Measurements from ENCODE around the gene LINC00237.

LINC00237 gene

GRCh38 chr20:21125072-21125848 lies 19.1 kb upstream of the LINC00237 start:
- no peak overlapping the region for H3K27ac ChIP-seq (ENCODE audit: low read depth, low read length)
- WGBS: 9% methylated on average over 25 of the region's 25 CpGs

DNA sequence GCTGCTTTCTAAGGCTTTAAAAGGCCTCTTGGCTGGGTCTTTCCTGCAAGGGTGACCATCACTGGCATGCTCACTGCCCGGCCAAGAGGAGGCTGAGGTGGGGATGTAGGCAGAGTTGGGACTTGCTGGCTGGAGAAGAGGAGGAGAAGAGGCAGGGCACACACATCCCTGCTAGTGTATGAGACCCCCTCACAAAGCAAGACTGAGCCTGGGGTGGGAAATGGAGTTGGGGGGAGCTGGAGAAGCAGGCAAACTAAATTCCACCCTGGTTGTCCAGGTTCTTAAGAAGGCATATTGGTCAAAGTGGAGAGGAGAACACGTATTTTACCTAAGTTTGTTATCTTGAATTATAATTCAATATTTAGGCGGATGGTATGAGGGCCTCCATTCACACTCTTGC lies 18.0 kb upstream of the LINC00237 start:
- no peak overlapping the region for H3K9ac ChIP-seq (ENCODE audit: low read depth, low read length)
- H3K36me3 ChIP-seq (ENCODE audit: insufficient read depth, low read length): no peaks in the 10 kb centered on the region
- no peak overlapping the region for H3K4me3 ChIP-seq (ENCODE audit: low read length)
- no peak overlapping the region for H3K27ac ChIP-seq (ENCODE audit: low read depth, low read length)
- peaks cover 10% of the 10 kb centered on the region; the same call in 1 of the 2 replicates for H3K4me1 ChIP-seq (ENCODE audit: insufficient read depth, low read length)
- no peaks in the 10 kb centered on the region for H3K9me3 ChIP-seq (ENCODE audit: insufficient read depth, low read depth, low read length)
- WGBS: 96% methylated on average over 3 of the region's 3 CpGs
- H3K27me3 ChIP-seq (ENCODE audit: insufficient read depth, low read length): peaks cover 9% of the 10 kb centered on the region; the same call in 1 of the 2 replicates

More at GRCh38 chr20:21125072-21125848, 19.1 kb upstream of the LINC00237 start:
- H3K36me3 ChIP-seq (ENCODE audit: insufficient read depth, low read length): no peaks in the 10 kb centered on the region
- H3K4me1 ChIP-seq (ENCODE audit: insufficient read depth, low read length): peaks cover 12% of the 10 kb centered on the region; the same call in 1 of the 2 replicates
- H3K4me3 ChIP-seq (ENCODE audit: low read length): peak overlapping the region; percentile 60
- peaks cover 9% of the 10 kb centered on the region; the same call in 1 of the 2 replicates for H3K27me3 ChIP-seq (ENCODE audit: insufficient read depth, low read length)
- H3K9me3 ChIP-seq (ENCODE audit: insufficient read depth, low read depth, low read length): no peaks in the 10 kb centered on the region
- peak overlapping the region; percentile 28; the same call in 1 of the 2 replicates for H3K9ac ChIP-seq (ENCODE audit: low read depth, low read length)

DNA sequence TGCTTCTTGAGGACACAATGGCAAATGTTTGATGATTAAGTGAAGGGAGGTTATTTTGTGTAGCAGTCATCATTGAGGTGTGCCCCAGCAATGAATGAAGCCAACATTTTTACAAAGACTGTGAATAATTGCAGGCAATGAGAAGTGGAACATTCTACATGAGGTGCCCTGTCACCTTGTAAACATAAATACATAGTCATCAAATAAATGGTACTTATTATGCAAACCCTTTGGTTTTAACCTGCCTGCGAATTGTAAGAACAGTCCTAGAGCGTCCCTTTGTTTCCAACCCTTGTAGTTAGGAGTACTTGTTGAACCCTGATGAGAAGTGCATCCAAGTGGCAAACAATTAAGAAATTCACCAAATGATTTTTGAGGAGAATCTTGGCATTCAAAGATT lies 12.6 kb upstream of the LINC00237 start:
- Histone ChIP-seq H3K4me3 (ENCODE audit: low read length) (no peak overlapping the region), H3K36me3 (ENCODE audit: insufficient read depth, low read length) (no peaks in the 10 kb centered on the region), H3K27me3 (ENCODE audit: insufficient read depth, low read length) (0 out of 2 replicates have a peak, but pooled peaks cover under 1% of the 10 kb centered on the region), H3K4me1 (ENCODE audit: insufficient read depth, low read length) (no peaks in the 10 kb centered on the region), H3K9ac (ENCODE audit: low read depth, low read length) (no peak overlapping the region), H3K27ac (ENCODE audit: low read depth, low read length) (no peak overlapping the region), H3K9me3 (ENCODE audit: insufficient read depth, low read depth, low read length) (no peaks in the 10 kb centered on the region)
- 96% methylated on average over 2 of the region's 2 CpGs for WGBS

DNA sequence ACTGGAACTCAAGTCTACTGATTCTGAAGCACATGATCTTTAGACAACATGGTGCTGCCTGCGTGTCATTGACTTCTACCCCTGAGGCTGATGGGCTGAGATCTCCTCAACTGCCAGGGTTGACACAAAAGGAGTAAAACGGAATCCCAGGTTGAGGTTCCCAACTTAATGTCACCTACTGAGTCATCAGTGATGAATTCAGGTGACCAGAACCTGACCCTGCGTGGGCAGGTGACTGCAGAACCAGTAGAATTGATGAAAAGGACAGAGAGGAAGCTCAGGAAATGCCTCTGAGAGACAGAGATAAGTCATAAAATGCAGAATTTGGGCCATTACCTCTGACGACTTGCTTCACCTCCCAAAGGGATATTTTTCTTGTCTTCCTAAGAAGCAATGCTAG lies 12.0 kb upstream of the LINC00237 start:
- H3K36me3 ChIP-seq (ENCODE audit: insufficient read depth, low read length): no peaks in the 10 kb centered on the region
- WGBS: 83% methylated on average over 4 of the region's 4 CpGs
- H3K9ac ChIP-seq (ENCODE audit: low read depth, low read length): no peak overlapping the region
- no peaks in the 10 kb centered on the region for H3K4me1 ChIP-seq (ENCODE audit: insufficient read depth, low read length)
- H3K27me3 ChIP-seq (ENCODE audit: insufficient read depth, low read length): no peaks in the 10 kb centered on the region
- H3K9me3 ChIP-seq (ENCODE audit: insufficient read depth, low read depth, low read length): no peaks in the 10 kb centered on the region
- H3K4me3 ChIP-seq (ENCODE audit: low read length): no peak overlapping the region
- H3K27ac ChIP-seq (ENCODE audit: low read depth, low read length): no peak overlapping the region

GRCh38 chr20:21117521-21117920 lies 11.4 kb upstream of the LINC00237 start:
- WGBS: 87% methylated on average over 4 of the region's 4 CpGs

GRCh38 chr20:21114584-21114983 lies 8.4 kb upstream of the LINC00237 start:
- H3K9ac ChIP-seq (ENCODE audit: low read depth, low read length): no peak overlapping the region
- H3K36me3 ChIP-seq (ENCODE audit: insufficient read depth, low read length): no peaks in the 10 kb centered on the region
- H3K27me3 ChIP-seq (ENCODE audit: insufficient read depth, low read length): peaks cover 8% of the 10 kb centered on the region
- no peak overlapping the region for H3K27ac ChIP-seq (ENCODE audit: low read depth, low read length)
- H3K4me1 ChIP-seq (ENCODE audit: insufficient read depth, low read length): peaks cover 4% of the 10 kb centered on the region; the same call in 1 of the 2 replicates
- H3K4me3 ChIP-seq (ENCODE audit: low read length): no peak overlapping the region
- no peaks in the 10 kb centered on the region for H3K9me3 ChIP-seq (ENCODE audit: insufficient read depth, low read depth, low read length)
- 92% methylated on average over 15 of the region's 15 CpGs for WGBS

More at GRCh38 chr20:21117521-21117920, 11.4 kb upstream of the LINC00237 start:
- Histone ChIP-seq H3K4me3 (ENCODE audit: low read length) (no peak overlapping the region), H3K27ac (ENCODE audit: low read depth, low read length) (no peak overlapping the region), H3K4me1 (ENCODE audit: insufficient read depth, low read length) (no peaks in the 10 kb centered on the region), H3K27me3 (ENCODE audit: insufficient read depth, low read length) (no peaks in the 10 kb centered on the region), H3K9ac (ENCODE audit: low read depth, low read length) (no peak overlapping the region), H3K9me3 (ENCODE audit: insufficient read depth, low read depth, low read length) (no peaks in the 10 kb centered on the region), H3K36me3 (ENCODE audit: insufficient read depth, low read length) (no peaks in the 10 kb centered on the region)

DNA sequence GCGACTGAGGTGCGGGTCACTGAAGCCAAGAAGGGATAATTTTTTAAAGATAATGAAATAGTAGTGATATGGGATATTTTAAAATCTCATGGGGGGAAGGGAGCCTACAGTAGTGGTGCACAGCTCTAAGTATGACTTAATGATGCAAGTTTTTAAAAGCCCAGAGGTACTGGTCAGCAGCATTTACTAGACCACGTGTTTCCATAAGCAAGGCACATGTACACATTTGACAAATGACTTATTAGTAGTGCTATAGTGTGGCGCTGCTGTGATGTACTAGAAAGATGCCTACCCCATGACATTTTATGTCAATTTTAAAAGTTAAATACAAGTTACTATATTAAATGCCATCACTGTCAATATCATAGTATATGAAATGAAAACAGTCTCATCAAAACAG lies 7.5 kb upstream of the LINC00237 start:
- Histone ChIP-seq H3K4me3 (ENCODE audit: low read length) (no peak overlapping the region), H3K9me3 (ENCODE audit: insufficient read depth, low read depth, low read length) (no peaks in the 10 kb centered on the region), H3K27ac (ENCODE audit: low read depth, low read length) (no peak overlapping the region), H3K4me1 (ENCODE audit: insufficient read depth, low read length) (peaks cover 4% of the 10 kb centered on the region; the same call in 1 of the 2 replicates), H3K36me3 (ENCODE audit: insufficient read depth, low read length) (no peaks in the 10 kb centered on the region), H3K27me3 (ENCODE audit: insufficient read depth, low read length) (peaks cover 17% of the 10 kb centered on the region), H3K9ac (ENCODE audit: low read depth, low read length) (no peak overlapping the region)
- WGBS: 92% methylated on average over 3 of the region's 4 CpGs

GRCh38 chr20:21111416-21111815 lies 5.3 kb upstream of the LINC00237 start:
- Histone ChIP-seq H3K36me3 (ENCODE audit: insufficient read depth, low read length) (no peaks in the 10 kb centered on the region), H3K27me3 (ENCODE audit: insufficient read depth, low read length) (peaks cover 40% of the 10 kb centered on the region), H3K9me3 (ENCODE audit: insufficient read depth, low read depth, low read length) (no peaks in the 10 kb centered on the region), H3K4me3 (ENCODE audit: low read length) (no peak overlapping the region), H3K9ac (ENCODE audit: low read depth, low read length) (no peak overlapping the region), H3K4me1 (ENCODE audit: insufficient read depth, low read length) (peaks cover 13% of the 10 kb centered on the region; the same call in 1 of the 2 replicates), H3K27ac (ENCODE audit: low read depth, low read length) (no peak overlapping the region)
- 79% methylated on average over 2 of the region's 2 CpGs for WGBS

- no peaks in the 10 kb centered on the region for H3K36me3 ChIP-seq (ENCODE audit: insufficient read depth, low read length)
- peaks cover 46% of the 10 kb centered on the region for H3K27me3 ChIP-seq (ENCODE audit: insufficient read depth, low read length)
- peaks cover 13% of the 10 kb centered on the region; the same call in 1 of the 2 replicates for H3K4me1 ChIP-seq (ENCODE audit: insufficient read depth, low read length)
- no peak overlapping the region for H3K9ac ChIP-seq (ENCODE audit: low read depth, low read length)
- H3K4me3 ChIP-seq (ENCODE audit: low read length): no peak overlapping the region
- H3K9me3 ChIP-seq (ENCODE audit: insufficient read depth, low read depth, low read length): no peaks in the 10 kb centered on the region
- 75% methylated on average over 1 of the region's 1 CpG for WGBS
- H3K27ac ChIP-seq (ENCODE audit: low read depth, low read length): no peak overlapping the region
Observed at GRCh38 chr20:21110811-21111210, 4.7 kb upstream of the LINC00237 start.

- H3K27ac ChIP-seq (ENCODE audit: low read depth, low read length): no peak overlapping the region
- H3K9ac ChIP-seq (ENCODE audit: low read depth, low read length): no peak overlapping the region
- H3K27me3 ChIP-seq (ENCODE audit: insufficient read depth, low read length): peaks cover 62% of the 10 kb centered on the region
- H3K4me3 ChIP-seq (ENCODE audit: low read length): no peak overlapping the region
- WGBS: 91% methylated on average over 2 of the region's 2 CpGs
- H3K4me1 ChIP-seq (ENCODE audit: insufficient read depth, low read length): peaks cover 20% of the 10 kb centered on the region; the same call in 1 of the 2 replicates
- no peaks in the 10 kb centered on the region for H3K9me3 ChIP-seq (ENCODE audit: insufficient read depth, low read depth, low read length)
- no peaks in the 10 kb centered on the region for H3K36me3 ChIP-seq (ENCODE audit: insufficient read depth, low read length)
Observed at GRCh38 chr20:21109144-21109543, 3.0 kb upstream of the LINC00237 start.

- H3K27ac ChIP-seq (ENCODE audit: low read depth, low read length): no peak overlapping the region
Observed at GRCh38 chr20:21105429-21106170, 558 bp downstream of the LINC00237 start.

More at GRCh38 chr20:21105429-21106170, 558 bp downstream of the LINC00237 start:
- Histone ChIP-seq H3K4me1 (ENCODE audit: insufficient read depth, low read length) (peaks cover 27% of the 10 kb centered on the region; the same call in 1 of the 2 replicates), H3K36me3 (ENCODE audit: insufficient read depth, low read length) (no peaks in the 10 kb centered on the region), H3K9ac (ENCODE audit: low read depth, low read length) (peak overlapping the region; percentile 19; the same call in 1 of the 2 replicates), H3K4me3 (ENCODE audit: low read length) (peak overlapping the region; percentile 53), H3K27me3 (ENCODE audit: insufficient read depth, low read length) (peaks cover 96% of the 10 kb centered on the region), H3K9me3 (ENCODE audit: insufficient read depth, low read depth, low read length) (no peaks in the 10 kb centered on the region)
- WGBS: under 1% methylated on average over 50 of the region's 50 CpGs

Data from HUES64 (cell line).